K562 (cell line): Measurements from ENCODE around the gene NT5DC1.

Experiments used
- CTCF ChIP-seq, 3 experiments: IDR thresholded peaks in 2 of 3; conservative IDR thresholded peaks in 1 of 3; 2 replicates each; pipeline ENCODE4 v1.5.1; 2011 to 2012; ENCODE audit warnings: low read length in 3 of 3, mild to moderate bottlenecking in 3 of 3, control low read depth in 2 of 3, improper control_type of control experiment in 1 of 3, inconsistent platforms in 1 of 3, low read depth in 1 of 3, mixed read lengths in 1 of 3, moderate library complexity in 1 of 3; ENCODE audit not compliant: insufficient read depth in 2 of 3
- E2F4 ChIP-seq: sonication (generic); formaldehyde crosslinking; IDR thresholded peaks from 2 replicates; pipeline ENCODE4 v1.8.0; 2022; ENCODE audit warnings: mild to moderate bottlenecking, low read depth, missing genetic modification reagents
- EZH2 ChIP-seq: IDR thresholded peaks from 2 replicates; pipeline ENCODE4 v1.6.1; 2012; ENCODE audit warnings: low read depth, mild to moderate bottlenecking, inconsistent platforms, low read length, borderline replicate concordance
- NFYB ChIP-seq: IDR thresholded peaks from 2 replicates; pipeline ENCODE4 v1.6.1; 2011; ENCODE audit warnings: mild to moderate bottlenecking, moderate library complexity; ENCODE audit not compliant: insufficient read length; ENCODE audit errors: extremely low read depth
- PATZ1 ChIP-seq: fragments of 250-450 bp; sonication (Bioruptor Pico); IDR thresholded peaks from 2 replicates; pipeline ENCODE4 v1.5.0; 2020; ENCODE audit warnings: mild to moderate bottlenecking, borderline replicate concordance
- POLR3A ChIP-seq: IDR thresholded peaks from 2 replicates; pipeline ENCODE4 v1.6.1; 2011; ENCODE audit warnings: borderline replicate concordance, mild to moderate bottlenecking, moderate library complexity; ENCODE audit not compliant: insufficient read length, insufficient read depth; ENCODE audit errors: extremely low read depth
- TCF3 ChIP-seq: sonication (generic); formaldehyde crosslinking; IDR thresholded peaks from 2 replicates; pipeline ENCODE4 v1.4.0; 2020; ENCODE audit warnings: mild to moderate bottlenecking, missing genetic modification reagents
- ZNF143 ChIP-seq: sonication (generic); formaldehyde crosslinking; IDR thresholded peaks from 2 replicates; pipeline ENCODE4 v1.9.0; 2022; ENCODE audit warnings: mild to moderate bottlenecking, missing genetic modification reagents
- ZNF384 ChIP-seq: IDR thresholded peaks from 2 replicates; pipeline ENCODE4 v1.6.1; 2012; ENCODE audit warnings: low read depth, low read length, improper control_type of control experiment

- TF ChIP-seq CTCF (IDR thresholded peaks at IDR 0.05 in 2 of 3, conservative IDR thresholded peaks at IDR 0.05 in 1 of 3; ENCODE audit: insufficient read depth in 2 of 3, low read depth in 1 of 3, low read length in 3 of 3) (0 out of 6 replicates have a peak, but pooled peaks of 1 of the 3 experiments have one; percentile 7), POLR3A (no peak), ZNF384 (no peak), ZNF143 (CRISPR knock-in tag) (no peak), TCF3 (CRISPR knock-in tag) (no peak), EZH2 (no peak), NFYB (no peak), E2F4 (no peak), PATZ1 (CRISPR knock-in tag) (no peak)
These were observed 39.9 kb upstream of the NT5DC1 start, which contains the start of gene FRK for GRCh38 chr6:116060572-116061283.
